Transverse colon (tissue), 4 donors: ENCODE measurements around the gene HARBI1. TPM values are rescaled to one million over a fixed set of nuclear protein-coding genes. Genes with fewer than 3 reads are reported as not detected.

Experiments
- DNase-seq: peaks from one replicate; pipeline ENCODE4 v3.0.0-alpha.2; 2019
- H3K27ac ChIP-seq, 4 donors: fragments of 200-600 bp; sonication (generic); 2 replicates each; pipeline ENCODE4 v1.5.1; 2016 to 2018; ENCODE audit warnings: inconsistent platforms in 4 of 4
- H3K27me3 ChIP-seq: fragments of 200-600 bp; sonication (generic); 2 replicates; pipeline ENCODE4 v1.5.1; 2017; ENCODE audit warnings: inconsistent platforms
- H3K36me3 ChIP-seq, 4 donors: fragments of 200-600 bp; sonication (generic); 2 replicates each; pipeline ENCODE4 v1.5.1; 2017 to 2019; ENCODE audit warnings: inconsistent platforms in 4 of 4
- H3K4me1 ChIP-seq, 4 donors: fragments of 200-600 bp; sonication (generic); 2 replicates each; pipeline ENCODE4 v1.5.1; 2017 to 2020; ENCODE audit warnings: inconsistent platforms in 4 of 4
- H3K4me3 ChIP-seq, 4 donors: fragments of 200-600 bp; sonication (generic); 1 replicate in 1 of 4; 2 replicates in 3 of 4; pipeline versions ENCODE4 v1.5.1 to v1.6.1; 2017 to 2019; ENCODE audit warnings: inconsistent platforms in 4 of 4
- H3K9me3 ChIP-seq, 2 donors: fragments of 200-600 bp; sonication (generic); 2 replicates each; pipeline ENCODE4 v1.5.1; 2017 to 2019; ENCODE audit warnings: inconsistent platforms in 2 of 2
- EP300 ChIP-seq: sonication (generic); formaldehyde crosslinking; IDR thresholded peaks from one replicate; pipeline ENCODE4 v1.6.1; 2017; ENCODE audit warnings: antibody characterized with exemption, low read depth
- POLR2A ChIP-seq: fragments of 450-650 bp; IDR thresholded peaks from one replicate; pipeline ENCODE4 v1.6.1; 2016; ENCODE audit warnings: antibody characterized with exemption, mild to moderate bottlenecking, moderate library complexity
- POLR2AphosphoS5 ChIP-seq, 3 donors: sonication (generic); formaldehyde crosslinking; IDR thresholded peaks; one replicate each; pipeline ENCODE4 v1.6.1; 2016; ENCODE audit warnings: antibody characterized with exemption in 3 of 3
- WGBS, 2 donors: methylation state at CpG; one replicate each; pipeline ENCODE4 v1.1.5; 2018; ENCODE audit warnings: low coverage in 1 of 2; 5-methylcytosine and 5-hydroxymethylcytosine counted together
- in situ Hi-C, 4 donors: fragments of 200-750 bp; cut with MboI; loops; one replicate each; pipeline versions ENCODE4 v1.15.0 to v1.15.1; 2017; ENCODE audit warnings: low sequenced_read_pairs in 3 of 4, low pct_ligation_motif_present in 1 of 4, low pct_unique_long_range_greater_than_20kb in 1 of 4
- intact Hi-C: fragments of 100-400 bp; cut with DNase I; formaldehyde crosslinking; loops from one replicate; pipeline ENCODE4 v1.15.1; 2023; ENCODE audit warnings: low total_unique reads
- total RNA-seq, 4 donors: library from RNA; depleted of rRNA; stranded (reverse); fragments of >200 nt; gene quantifications; one replicate each; pipeline ENCODE4 v1.1.0, GENCODE V29; 2016
- TF ChIP-seq, protein P1 (sequence below), 5 experiments: fragments of 200-600 bp in 3 of 5; fragments of 450-650 bp in 2 of 5; sonication (generic) in 3 of 5; IDR thresholded peaks; 1 replicate in 2 of 5; 2 replicates in 3 of 5; pipeline ENCODE4 v1.5.1; 2016 to 2017; ENCODE audit warnings: antibody characterized with exemption in 5 of 5, inconsistent platforms in 3 of 5, mild to moderate bottlenecking in 2 of 5, moderate library complexity in 1 of 5

HARBI1 gene
- total RNA-seq, 4 donors from 2014 or later, result 3.1 to 4.8 (median 3.4) TPM; not detected in 1

DNA sequence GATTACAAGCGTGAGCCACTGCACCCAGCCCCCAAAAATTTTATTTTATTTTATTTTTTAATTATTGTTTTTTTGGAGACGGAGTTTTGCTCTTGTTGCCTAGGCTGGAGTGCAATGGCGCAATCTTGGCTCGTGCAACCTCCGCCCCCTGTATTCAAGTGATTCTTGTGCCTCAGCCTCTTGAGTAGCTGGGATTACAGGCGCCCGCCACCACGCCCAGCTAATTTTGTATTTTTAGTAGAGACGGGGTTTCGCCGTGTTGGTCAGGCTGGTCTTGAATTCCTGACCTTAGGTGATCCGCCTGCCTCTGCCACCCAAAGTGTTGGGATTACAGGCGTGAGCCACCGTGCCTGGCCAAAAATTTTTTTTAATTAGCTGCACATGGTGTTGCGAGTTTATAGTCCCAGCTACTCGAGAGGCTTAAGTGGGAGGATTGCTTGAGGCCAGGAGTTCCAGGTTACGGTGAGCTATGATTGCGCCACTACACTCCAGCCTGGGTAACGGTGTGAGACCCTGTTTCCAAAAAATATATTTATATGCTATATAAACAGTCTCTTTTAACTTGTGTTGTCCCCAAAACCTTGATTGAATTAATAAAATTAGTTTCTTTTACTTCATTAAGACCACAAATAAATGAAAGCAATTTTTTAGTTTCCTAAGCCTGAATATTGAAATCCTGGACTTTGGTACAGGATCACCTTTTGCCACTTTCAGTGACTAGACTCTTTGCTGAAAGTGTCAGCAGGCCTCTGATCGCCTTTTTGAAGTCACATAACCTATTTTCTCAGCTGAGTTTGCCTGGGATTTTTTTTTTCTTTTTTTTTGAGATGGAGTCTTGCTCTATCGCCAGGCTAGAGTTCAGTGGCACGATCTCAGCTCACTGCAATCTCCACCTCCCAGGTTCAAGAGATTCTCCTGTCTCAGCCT, 16.5 kb upstream of the HARBI1 start:
- 94 to 95% methylated on average over 17 to 22 of the region's 22 CpGs for WGBS, 2 donors
- no peak for DNase-seq
- in situ Hi-C loops, result no loop called here

DNA sequence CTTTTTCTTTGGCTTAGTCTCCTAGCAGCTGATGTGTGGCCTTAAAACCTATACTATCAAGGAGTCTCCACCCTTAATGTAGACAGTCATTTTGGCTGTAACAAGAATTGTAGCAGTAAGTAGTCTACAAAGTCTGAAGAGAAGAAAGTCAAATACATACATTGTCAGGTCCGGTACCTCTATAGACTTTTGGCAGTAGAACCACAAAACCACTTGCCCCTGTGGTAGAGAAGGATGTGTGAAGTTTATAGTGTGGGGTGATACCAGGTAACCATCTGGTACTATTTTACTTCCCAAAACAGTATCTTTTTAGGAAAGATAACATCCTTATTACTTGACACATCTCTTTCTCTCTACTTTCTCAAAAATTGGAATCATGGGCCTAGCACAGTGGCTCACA, 15.5 kb upstream of the HARBI1 start:
- Histone ChIP-seq H3K27me3 (no peaks in the 10 kb centered on the region), H3K9me3 (no peaks in the 10 kb centered on the region), H3K36me3 (peaks cover 0 to 14% (median 4%) of the 10 kb centered on the region in 4 donors), H3K27ac (no peak overlapping the region), H3K4me1 (no peaks in the 10 kb centered on the region), H3K4me3 (no peak overlapping the region)
- intact Hi-C loops, result no loop called here
- WGBS, 2 donors, result 88 to 94% methylated on average over 1 of the region's 1 CpG
- in situ Hi-C loops, result no loop called here
- TF ChIP-seq, protein P1, sequence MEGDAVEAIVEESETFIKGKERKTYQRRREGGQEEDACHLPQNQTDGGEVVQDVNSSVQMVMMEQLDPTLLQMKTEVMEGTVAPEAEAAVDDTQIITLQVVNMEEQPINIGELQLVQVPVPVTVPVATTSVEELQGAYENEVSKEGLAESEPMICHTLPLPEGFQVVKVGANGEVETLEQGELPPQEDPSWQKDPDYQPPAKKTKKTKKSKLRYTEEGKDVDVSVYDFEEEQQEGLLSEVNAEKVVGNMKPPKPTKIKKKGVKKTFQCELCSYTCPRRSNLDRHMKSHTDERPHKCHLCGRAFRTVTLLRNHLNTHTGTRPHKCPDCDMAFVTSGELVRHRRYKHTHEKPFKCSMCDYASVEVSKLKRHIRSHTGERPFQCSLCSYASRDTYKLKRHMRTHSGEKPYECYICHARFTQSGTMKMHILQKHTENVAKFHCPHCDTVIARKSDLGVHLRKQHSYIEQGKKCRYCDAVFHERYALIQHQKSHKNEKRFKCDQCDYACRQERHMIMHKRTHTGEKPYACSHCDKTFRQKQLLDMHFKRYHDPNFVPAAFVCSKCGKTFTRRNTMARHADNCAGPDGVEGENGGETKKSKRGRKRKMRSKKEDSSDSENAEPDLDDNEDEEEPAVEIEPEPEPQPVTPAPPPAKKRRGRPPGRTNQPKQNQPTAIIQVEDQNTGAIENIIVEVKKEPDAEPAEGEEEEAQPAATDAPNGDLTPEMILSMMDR (IDR thresholded peaks at IDR 0.05), result no peak
- TF ChIP-seq EP300, result no peak
- no peak for TF ChIP-seq POLR2AphosphoS5 (IDR thresholded peaks at IDR 0.05)
- TF ChIP-seq POLR2A, result no peak
- DNase-seq, result no peak

More for the DNA sequence above, 16.5 kb upstream of the HARBI1 start:
- H3K27me3 ChIP-seq, result no peaks in the 10 kb centered on the region
- H3K4me1 ChIP-seq, result no peaks in the 10 kb centered on the region
- H3K9me3 ChIP-seq, result no peaks in the 10 kb centered on the region
- TF ChIP-seq EP300, result no peak
- TF ChIP-seq, protein P1 (IDR thresholded peaks at IDR 0.05), result no peak
- TF ChIP-seq POLR2A, result no peak
- no peak for TF ChIP-seq POLR2AphosphoS5 (IDR thresholded peaks at IDR 0.05)
- no peak overlapping the region for H3K4me3 ChIP-seq
- H3K27ac ChIP-seq, result no peak overlapping the region
- intact Hi-C loops, result no loop called here
- peaks cover 0 to 14% (median 2%) of the 10 kb centered on the region in 4 donors for H3K36me3 ChIP-seq

DNA sequence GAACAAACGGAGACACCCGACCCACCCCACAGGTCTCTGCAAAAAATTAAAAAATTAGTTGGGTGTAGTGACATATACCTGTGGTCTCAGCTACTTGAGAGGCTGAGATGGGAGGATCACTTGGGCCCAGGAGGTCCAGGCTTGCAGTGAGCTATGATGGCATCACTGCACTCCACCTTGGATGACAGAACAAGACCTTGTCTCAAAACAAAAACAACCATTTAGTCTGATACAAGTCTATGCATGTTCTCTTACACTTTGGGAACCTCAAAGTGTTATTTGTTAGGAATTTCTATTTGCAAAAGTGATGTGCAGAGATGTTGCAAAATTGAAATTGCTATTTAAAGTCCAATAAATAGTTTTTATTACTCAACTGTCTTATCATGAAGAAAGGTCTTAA, 14.6 kb upstream of the HARBI1 start:
- in situ Hi-C loops, result no loop called here
- 86% methylated on average over 2 of the region's 2 CpGs; no CpG with 5 or more reads in 1 of the 2 donors for WGBS, 2 donors
- intact Hi-C loops, result no loop called here
- TF ChIP-seq POLR2A, result no peak
- no peak for TF ChIP-seq EP300
- TF ChIP-seq POLR2AphosphoS5 (IDR thresholded peaks at IDR 0.05), result no peak
- TF ChIP-seq, protein P1 (IDR thresholded peaks at IDR 0.05), result no peak
- Histone ChIP-seq H3K27me3 (no peaks in the 10 kb centered on the region), H3K4me1 (no peaks in the 10 kb centered on the region), H3K27ac (no peak overlapping the region), H3K36me3 (peaks cover 0 to 14% (median 6%) of the 10 kb centered on the region in 4 donors), H3K4me3 (no peak overlapping the region), H3K9me3 (no peaks in the 10 kb centered on the region)
- DNase-seq, result no peak

DNA sequence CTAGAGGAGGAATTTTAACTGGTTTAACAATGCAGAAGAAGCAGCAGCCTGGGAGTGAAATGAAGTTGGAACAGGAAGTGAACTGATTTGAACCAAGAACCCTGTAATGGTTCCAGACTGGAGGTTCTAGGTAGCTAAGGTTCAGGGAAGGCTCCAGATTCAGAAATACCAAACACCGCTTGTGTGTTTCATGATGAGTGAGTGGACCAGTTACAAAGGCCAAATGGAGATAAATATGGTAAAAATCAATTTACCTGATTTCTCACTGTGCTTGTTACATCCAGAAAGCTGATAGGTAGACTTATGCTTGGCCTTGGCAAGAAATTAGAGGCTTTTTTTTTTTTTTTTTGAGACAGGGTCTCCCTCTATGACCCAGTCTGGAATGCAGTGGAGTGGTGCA, 13.2 kb upstream of the HARBI1 start:
- intact Hi-C loops, result no loop called here
- Histone ChIP-seq H3K4me3 (no peak overlapping the region), H3K27me3 (no peaks in the 10 kb centered on the region), H3K27ac (no peak overlapping the region), H3K36me3 (peaks cover 0 to 17% (median 7%) of the 10 kb centered on the region in 4 donors), H3K9me3 (no peaks in the 10 kb centered on the region), H3K4me1 (no peaks in the 10 kb centered on the region)
- in situ Hi-C loops, result no loop called here
- DNase-seq, result no peak
- TF ChIP-seq POLR2AphosphoS5 (IDR thresholded peaks at IDR 0.05) (no peak), POLR2A (no peak), EP300 (no peak)
- TF ChIP-seq, protein P1 (IDR thresholded peaks at IDR 0.05), result no peak
- 100% methylated on average over 1 of the region's 1 CpG for WGBS, 2 donors
